Tibial nerve (tissue), 4 donors: Measurements from ENCODE around the gene LCN2.

Source experiments
- EP300 ChIP-seq, 2 donors: sonication (generic); formaldehyde crosslinking; IDR thresholded peaks; one replicate each; pipeline ENCODE4 v1.6.1; 2017; ENCODE audit warnings: antibody characterized with exemption in 2 of 2, mild to moderate bottlenecking in 1 of 2
- TF ChIP-seq, protein P1 (sequence below), 5 experiments: fragments of 200-600 bp in 3 of 5; fragments of 450-650 bp in 2 of 5; sonication (generic) in 3 of 5; IDR thresholded peaks; one replicate each; pipeline ENCODE4 v1.5.1; 2016 to 2019; ENCODE audit warnings: antibody characterized with exemption in 5 of 5, mild to moderate bottlenecking in 3 of 5, moderate library complexity in 2 of 5

DNA sequence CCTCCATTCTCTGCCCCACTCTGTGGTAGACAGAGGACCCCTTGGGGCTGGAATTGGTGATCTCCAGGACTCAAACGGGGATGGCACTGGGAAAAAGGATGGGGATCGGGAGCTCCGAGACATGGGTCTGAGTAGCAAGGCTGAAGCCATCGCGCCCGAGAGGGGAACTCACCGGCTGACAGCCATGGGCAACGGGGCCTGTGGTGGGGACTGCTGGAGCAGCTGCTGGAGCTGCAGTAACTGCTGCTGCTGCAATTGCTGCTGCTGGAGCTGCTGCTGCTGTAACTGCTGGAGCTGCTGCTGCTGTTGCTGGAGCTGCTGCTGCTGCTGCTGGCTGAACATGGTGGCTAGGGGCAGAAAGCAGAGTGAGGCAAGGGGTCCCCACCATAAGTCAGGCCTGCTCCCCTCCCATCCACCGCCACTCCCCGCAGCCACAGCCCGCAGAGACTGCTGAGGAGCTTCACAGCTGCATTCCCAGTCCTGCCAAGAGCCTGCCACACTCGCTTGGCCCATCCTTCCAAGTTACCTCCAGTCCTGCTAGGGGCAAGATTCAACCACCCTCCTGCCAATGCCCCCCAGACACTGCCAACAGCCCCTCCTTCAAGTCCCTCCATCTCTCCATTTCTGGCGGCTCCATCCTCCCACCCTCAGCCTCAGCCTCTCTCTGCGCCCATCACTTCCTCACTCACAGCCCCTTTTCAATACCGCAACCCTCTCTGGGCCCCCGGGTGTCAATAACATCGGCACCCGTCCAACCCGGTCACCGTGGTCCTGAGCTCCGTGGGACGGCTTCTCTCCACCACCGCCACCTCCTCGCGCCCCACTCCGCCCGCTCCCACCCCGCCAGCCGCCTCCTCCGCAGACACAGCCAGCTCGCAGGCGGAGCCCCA is 41.5 kb downstream of the LCN2 start:
- TF ChIP-seq, protein P1, sequence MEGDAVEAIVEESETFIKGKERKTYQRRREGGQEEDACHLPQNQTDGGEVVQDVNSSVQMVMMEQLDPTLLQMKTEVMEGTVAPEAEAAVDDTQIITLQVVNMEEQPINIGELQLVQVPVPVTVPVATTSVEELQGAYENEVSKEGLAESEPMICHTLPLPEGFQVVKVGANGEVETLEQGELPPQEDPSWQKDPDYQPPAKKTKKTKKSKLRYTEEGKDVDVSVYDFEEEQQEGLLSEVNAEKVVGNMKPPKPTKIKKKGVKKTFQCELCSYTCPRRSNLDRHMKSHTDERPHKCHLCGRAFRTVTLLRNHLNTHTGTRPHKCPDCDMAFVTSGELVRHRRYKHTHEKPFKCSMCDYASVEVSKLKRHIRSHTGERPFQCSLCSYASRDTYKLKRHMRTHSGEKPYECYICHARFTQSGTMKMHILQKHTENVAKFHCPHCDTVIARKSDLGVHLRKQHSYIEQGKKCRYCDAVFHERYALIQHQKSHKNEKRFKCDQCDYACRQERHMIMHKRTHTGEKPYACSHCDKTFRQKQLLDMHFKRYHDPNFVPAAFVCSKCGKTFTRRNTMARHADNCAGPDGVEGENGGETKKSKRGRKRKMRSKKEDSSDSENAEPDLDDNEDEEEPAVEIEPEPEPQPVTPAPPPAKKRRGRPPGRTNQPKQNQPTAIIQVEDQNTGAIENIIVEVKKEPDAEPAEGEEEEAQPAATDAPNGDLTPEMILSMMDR (IDR thresholded peaks at IDR 0.05): no peak
- no peak for TF ChIP-seq EP300 (IDR thresholded peaks at IDR 0.05)
